ENCODE data around the gene COL16A1. TPM values are rescaled to one million over a fixed set of nuclear protein-coding genes. Genes with fewer than 3 reads are reported as not detected.
A peak's percentile ranks its signal among the peaks of the same experiment; 100 is the strongest.

The COL16A1 gene
- total and polyA plus RNA-seq, 2 of the 13 experiments (the other 11 are each of a cell fraction or from before 2014, with no cell fraction given): 4.3 to 12.2 TPM

DNA sequence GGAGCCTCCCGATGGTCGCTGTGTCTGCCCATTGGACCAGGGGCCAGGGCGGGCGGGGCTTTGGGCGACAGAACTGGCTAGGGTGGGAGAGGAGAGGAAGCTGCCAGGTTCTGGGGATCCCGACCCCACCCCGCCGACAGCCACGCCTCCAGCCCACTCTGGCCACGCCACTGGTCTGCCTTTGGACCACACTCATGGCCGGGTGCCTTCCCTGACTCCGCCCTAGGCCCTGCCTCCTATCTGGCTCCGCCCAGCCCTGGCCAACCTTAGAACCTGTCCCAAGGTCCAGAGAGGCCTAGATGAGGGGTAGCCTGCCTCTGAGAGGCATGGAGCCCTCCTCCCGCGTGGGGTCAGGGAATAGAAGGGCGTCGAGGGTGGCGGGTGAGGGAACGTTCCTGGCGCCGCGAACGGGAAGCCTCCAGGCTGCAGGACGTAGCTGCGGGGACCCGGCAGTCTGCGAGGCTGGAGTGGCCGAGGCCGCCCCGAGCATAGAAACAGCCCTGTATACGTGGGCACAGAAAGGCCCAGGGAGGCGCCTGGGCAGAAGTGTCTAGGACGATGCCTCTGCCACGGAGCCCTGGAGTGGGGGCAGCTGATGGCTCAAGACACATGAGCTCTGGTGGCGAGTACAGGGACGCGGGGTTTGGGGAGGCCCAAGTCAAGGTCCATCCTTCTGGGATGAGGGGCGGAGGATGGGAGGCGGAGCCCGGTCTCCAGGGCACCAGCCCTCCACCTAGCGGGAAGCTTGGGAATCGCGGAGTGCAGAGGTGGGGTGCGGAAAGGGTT, 11.5 kb upstream of the COL16A1 start (continued):
- TF ChIP-seq, protein P1, sequence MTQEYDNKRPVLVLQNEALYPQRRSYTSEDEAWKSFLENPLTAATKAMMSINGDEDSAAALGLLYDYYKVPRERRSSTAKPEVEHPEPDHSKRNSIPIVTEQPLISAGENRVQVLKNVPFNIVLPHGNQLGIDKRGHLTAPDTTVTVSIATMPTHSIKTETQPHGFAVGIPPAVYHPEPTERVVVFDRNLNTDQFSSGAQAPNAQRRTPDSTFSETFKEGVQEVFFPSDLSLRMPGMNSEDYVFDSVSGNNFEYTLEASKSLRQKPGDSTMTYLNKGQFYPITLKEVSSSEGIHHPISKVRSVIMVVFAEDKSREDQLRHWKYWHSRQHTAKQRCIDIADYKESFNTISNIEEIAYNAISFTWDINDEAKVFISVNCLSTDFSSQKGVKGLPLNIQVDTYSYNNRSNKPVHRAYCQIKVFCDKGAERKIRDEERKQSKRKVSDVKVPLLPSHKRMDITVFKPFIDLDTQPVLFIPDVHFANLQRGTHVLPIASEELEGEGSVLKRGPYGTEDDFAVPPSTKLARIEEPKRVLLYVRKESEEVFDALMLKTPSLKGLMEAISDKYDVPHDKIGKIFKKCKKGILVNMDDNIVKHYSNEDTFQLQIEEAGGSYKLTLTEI (CRISPR knock-in tag; conservative IDR thresholded peaks at IDR 0.05): no peak
- peak; percentile 58; the same call in 1 of the 2 replicates for TF ChIP-seq KAT8 (CRISPR knock-in tag; IDR thresholded peaks at IDR 0.05)
- TF ChIP-seq ZNF143 (CRISPR knock-in tag; IDR thresholded peaks at IDR 0.05): peak; percentile 32; the same call in 1 of the 2 replicates
- TF ChIP-seq, protein P2, sequence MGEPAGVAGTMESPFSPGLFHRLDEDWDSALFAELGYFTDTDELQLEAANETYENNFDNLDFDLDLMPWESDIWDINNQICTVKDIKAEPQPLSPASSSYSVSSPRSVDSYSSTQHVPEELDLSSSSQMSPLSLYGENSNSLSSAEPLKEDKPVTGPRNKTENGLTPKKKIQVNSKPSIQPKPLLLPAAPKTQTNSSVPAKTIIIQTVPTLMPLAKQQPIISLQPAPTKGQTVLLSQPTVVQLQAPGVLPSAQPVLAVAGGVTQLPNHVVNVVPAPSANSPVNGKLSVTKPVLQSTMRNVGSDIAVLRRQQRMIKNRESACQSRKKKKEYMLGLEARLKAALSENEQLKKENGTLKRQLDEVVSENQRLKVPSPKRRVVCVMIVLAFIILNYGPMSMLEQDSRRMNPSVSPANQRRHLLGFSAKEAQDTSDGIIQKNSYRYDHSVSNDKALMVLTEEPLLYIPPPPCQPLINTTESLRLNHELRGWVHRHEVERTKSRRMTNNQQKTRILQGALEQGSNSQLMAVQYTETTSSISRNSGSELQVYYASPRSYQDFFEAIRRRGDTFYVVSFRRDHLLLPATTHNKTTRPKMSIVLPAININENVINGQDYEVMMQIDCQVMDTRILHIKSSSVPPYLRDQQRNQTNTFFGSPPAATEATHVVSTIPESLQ (CRISPR knock-in tag; conservative IDR thresholded peaks at IDR 0.05): no peak
- no peak for TF ChIP-seq ZFAT (CRISPR knock-in tag; conservative IDR thresholded peaks at IDR 0.05)
- no peak for TF ChIP-seq ZSCAN25 (CRISPR knock-in tag; IDR thresholded peaks at IDR 0.05)
- no peak for TF ChIP-seq CCAR2 (optimal IDR thresholded peaks at IDR 0.05; ENCODE audit: low read depth, low read length)
- no peak for TF ChIP-seq TGIF2 (CRISPR knock-in tag; IDR thresholded peaks at IDR 0.05)
- TF ChIP-seq ZNF761 (CRISPR knock-in tag; conservative IDR thresholded peaks at IDR 0.05): peak; percentile 83; the same call in 1 of the 2 replicates
- TF ChIP-seq ZNF253 (CRISPR knock-in tag; IDR thresholded peaks at IDR 0.05; ENCODE audit: borderline replicate concordance): no peak
- TF ChIP-seq DR1 (CRISPR knock-in tag; IDR thresholded peaks at IDR 0.05): peak; percentile 92
- TF ChIP-seq HES4 (CRISPR knock-in tag; IDR thresholded peaks at IDR 0.05; ENCODE audit: borderline replicate concordance): peak; percentile 63; the same call in 1 of the 2 replicates
- TF ChIP-seq, protein P3, sequence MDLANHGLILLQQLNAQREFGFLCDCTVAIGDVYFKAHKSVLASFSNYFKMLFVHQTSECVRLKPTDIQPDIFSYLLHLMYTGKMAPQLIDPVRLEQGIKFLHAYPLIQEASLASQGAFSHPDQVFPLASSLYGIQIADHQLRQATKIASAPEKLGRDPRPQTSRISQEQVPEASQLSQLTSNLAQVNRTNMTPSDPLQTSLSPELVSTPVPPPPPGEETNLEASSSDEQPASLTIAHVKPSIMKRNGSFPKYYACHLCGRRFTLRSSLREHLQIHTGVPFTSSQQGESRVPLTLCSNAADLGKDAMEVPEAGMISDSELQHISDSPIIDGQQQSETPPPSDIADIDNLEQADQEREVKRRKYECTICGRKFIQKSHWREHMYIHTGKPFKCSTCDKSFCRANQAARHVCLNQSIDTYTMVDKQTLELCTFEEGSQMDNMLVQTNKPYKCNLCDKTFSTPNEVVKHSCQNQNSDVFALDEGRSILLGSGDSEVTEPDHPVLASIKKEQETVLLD (CRISPR knock-in tag; IDR thresholded peaks at IDR 0.05; ENCODE audit: low read depth): no peak
- TF ChIP-seq, protein P4, sequence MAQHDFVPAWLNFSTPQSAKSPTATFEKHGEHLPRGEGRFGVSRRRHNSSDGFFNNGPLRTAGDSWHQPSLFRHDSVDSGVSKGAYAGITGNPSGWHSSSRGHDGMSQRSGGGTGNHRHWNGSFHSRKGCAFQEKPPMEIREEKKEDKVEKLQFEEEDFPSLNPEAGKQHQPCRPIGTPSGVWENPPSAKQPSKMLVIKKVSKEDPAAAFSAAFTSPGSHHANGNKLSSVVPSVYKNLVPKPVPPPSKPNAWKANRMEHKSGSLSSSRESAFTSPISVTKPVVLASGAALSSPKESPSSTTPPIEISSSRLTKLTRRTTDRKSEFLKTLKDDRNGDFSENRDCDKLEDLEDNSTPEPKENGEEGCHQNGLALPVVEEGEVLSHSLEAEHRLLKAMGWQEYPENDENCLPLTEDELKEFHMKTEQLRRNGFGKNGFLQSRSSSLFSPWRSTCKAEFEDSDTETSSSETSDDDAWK (CRISPR knock-in tag; IDR thresholded peaks at IDR 0.05): no peak
- TF ChIP-seq, protein P5, sequence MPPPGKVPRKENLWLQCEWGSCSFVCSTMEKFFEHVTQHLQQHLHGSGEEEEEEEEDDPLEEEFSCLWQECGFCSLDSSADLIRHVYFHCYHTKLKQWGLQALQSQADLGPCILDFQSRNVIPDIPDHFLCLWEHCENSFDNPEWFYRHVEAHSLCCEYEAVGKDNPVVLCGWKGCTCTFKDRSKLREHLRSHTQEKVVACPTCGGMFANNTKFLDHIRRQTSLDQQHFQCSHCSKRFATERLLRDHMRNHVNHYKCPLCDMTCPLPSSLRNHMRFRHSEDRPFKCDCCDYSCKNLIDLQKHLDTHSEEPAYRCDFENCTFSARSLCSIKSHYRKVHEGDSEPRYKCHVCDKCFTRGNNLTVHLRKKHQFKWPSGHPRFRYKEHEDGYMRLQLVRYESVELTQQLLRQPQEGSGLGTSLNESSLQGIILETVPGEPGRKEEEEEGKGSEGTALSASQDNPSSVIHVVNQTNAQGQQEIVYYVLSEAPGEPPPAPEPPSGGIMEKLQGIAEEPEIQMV (CRISPR knock-in tag; IDR thresholded peaks at IDR 0.05; ENCODE audit: low read depth): peak; percentile 83; the same call in 1 of the 2 replicates
- TF ChIP-seq, protein P6, sequence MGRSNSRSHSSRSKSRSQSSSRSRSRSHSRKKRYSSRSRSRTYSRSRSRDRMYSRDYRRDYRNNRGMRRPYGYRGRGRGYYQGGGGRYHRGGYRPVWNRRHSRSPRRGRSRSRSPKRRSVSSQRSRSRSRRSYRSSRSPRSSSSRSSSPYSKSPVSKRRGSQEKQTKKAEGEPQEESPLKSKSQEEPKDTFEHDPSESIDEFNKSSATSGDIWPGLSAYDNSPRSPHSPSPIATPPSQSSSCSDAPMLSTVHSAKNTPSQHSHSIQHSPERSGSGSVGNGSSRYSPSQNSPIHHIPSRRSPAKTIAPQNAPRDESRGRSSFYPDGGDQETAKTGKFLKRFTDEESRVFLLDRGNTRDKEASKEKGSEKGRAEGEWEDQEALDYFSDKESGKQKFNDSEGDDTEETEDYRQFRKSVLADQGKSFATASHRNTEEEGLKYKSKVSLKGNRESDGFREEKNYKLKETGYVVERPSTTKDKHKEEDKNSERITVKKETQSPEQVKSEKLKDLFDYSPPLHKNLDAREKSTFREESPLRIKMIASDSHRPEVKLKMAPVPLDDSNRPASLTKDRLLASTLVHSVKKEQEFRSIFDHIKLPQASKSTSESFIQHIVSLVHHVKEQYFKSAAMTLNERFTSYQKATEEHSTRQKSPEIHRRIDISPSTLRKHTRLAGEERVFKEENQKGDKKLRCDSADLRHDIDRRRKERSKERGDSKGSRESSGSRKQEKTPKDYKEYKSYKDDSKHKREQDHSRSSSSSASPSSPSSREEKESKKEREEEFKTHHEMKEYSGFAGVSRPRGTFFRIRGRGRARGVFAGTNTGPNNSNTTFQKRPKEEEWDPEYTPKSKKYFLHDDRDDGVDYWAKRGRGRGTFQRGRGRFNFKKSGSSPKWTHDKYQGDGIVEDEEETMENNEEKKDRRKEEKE (IDR thresholded peaks at IDR 0.05): no peak
- TF ChIP-seq ZNF614 (CRISPR knock-in tag; IDR thresholded peaks at IDR 0.05; ENCODE audit: borderline replicate concordance): no peak
